GM18507 (cell line): ENCODE results near the gene TRPV2.
"Not testable (repeated sequence)": the region's sequence is repeated elsewhere in the genome, so short reads cannot be mapped to it uniquely, and the experiment has no call there.

Experiments used
- DNase-seq: peaks from one replicate; pipeline ENCODE4 v3.0.0; 2011; ENCODE audit warnings: low read depth; ENCODE audit not compliant: insufficient read length; ENCODE audit errors: extremely low spot score
- FAIRE-seq: peaks from 2 replicates; lab custom pipeline; 2011; peaks lifted over from hg19 to GRCh38; lab: Jason Lieb, UNC

TRPV2 gene

GRCh38 chr17:16447676-16448075 lies 32.3 kb downstream of the TRPV2 start:
- no peak for DNase-seq
- no peak for FAIRE-seq

GRCh38 chr17:16448490-16448889 lies 33.1 kb downstream of the TRPV2 start:
- DNase-seq: no peak
- no peak for FAIRE-seq

GRCh38 chr17:16449121-16449570 lies 33.8 kb downstream of the TRPV2 start:
- no peak for DNase-seq
- no peak for FAIRE-seq

- FAIRE-seq (no peak), DNase-seq (no peak)
Measured at GRCh38 chr17:16450028-16450427, 34.7 kb downstream of the TRPV2 start.

GRCh38 chr17:16452268-16452667 lies 36.9 kb downstream of the TRPV2 start:
- FAIRE-seq, DNase-seq: not testable (repeated sequence)

GRCh38 chr17:16453493-16453851 lies 38.1 kb downstream of the TRPV2 start:
- FAIRE-seq: no peak

GRCh38 chr17:16455997-16456741 lies 40.8 kb downstream of the TRPV2 start:
- FAIRE-seq (no peak), DNase-seq (no peak)

More at GRCh38 chr17:16453493-16453851, 38.1 kb downstream of the TRPV2 start:
- no peak for DNase-seq

- no peak for FAIRE-seq
- no peak for DNase-seq
Measured at GRCh38 chr17:16456742-16457316, 41.5 kb downstream of the TRPV2 start.

- FAIRE-seq (no peak), DNase-seq (no peak)
Measured at GRCh38 chr17:16459271-16459670, 43.9 kb downstream of the TRPV2 start.

GRCh38 chr17:16459855-16460550 lies 44.6 kb downstream of the TRPV2 start:
- FAIRE-seq (no peak), DNase-seq (no peak)

GRCh38 chr17:16460796-16461605 lies 45.6 kb downstream of the TRPV2 start:
- FAIRE-seq (no peak), DNase-seq (no peak)

- FAIRE-seq (no peak), DNase-seq (no peak)
Measured at GRCh38 chr17:16461606-16461866, 46.2 kb downstream of the TRPV2 start.

GRCh38 chr17:16462070-16462864 lies 46.9 kb downstream of the TRPV2 start:
- FAIRE-seq (no peak), DNase-seq (no peak)

GRCh38 chr17:16463358-16464302 lies 48.3 kb downstream of the TRPV2 start:
- DNase-seq (no peak), FAIRE-seq (no peak)

- FAIRE-seq: no peak
- no peak for DNase-seq
Measured at GRCh38 chr17:16464303-16465051, 49.1 kb downstream of the TRPV2 start.

- DNase-seq (no peak), FAIRE-seq (no peak)
Measured at GRCh38 chr17:16465052-16465312, 49.6 kb downstream of the TRPV2 start.

GRCh38 chr17:16465861-16466338 lies 50.5 kb downstream of the TRPV2 start:
- FAIRE-seq (no peak), DNase-seq (no peak)

- DNase-seq: no peak
- FAIRE-seq: no peak
Measured at GRCh38 chr17:16466407-16466806, 51.0 kb downstream of the TRPV2 start.
